GM19351 (cell line): ENCODE results near the gene SACS.

Experiments
- ATAC-seq: cut with Tn5 transposase; IDR thresholded peaks from one replicate; pipeline ENCODE4 v1.9.1; 2021; ENCODE audit warnings: mild to moderate bottlenecking, moderate library complexity; ENCODE audit not compliant: unreplicated experiment

The SACS gene

GRCh38 chr13:23433171-23434153 is at the start of gene SACS:
TSS of gene SACS (minus strand) at chr13:23433702. CDS start at chr13:23411239, 22,463 bp downstream.
- no peak for ATAC-seq

- no peak for ATAC-seq
Observed at GRCh38 chr13:23480324-23480723, 46.8 kb upstream of the SACS start.

- no peak for ATAC-seq
Observed at GRCh38 chr13:23477101-23477500, 43.6 kb upstream of the SACS start.

- ATAC-seq, result no peak
Observed at GRCh38 chr13:23473221-23473620, 39.7 kb upstream of the SACS start.

GRCh38 chr13:23472189-23472588 is 38.7 kb upstream of the SACS start:
- no peak for ATAC-seq

- no peak for ATAC-seq
Observed at GRCh38 chr13:23470790-23471614, 37.5 kb upstream of the SACS start.

- ATAC-seq, result peak; percentile 45
Observed at GRCh38 chr13:23469951-23470421, 36.5 kb upstream of the SACS start.

GRCh38 chr13:23468811-23469210 is 35.3 kb upstream of the SACS start:
- ATAC-seq, result no peak

- no peak for ATAC-seq
Observed at GRCh38 chr13:23467932-23468278, 34.4 kb upstream of the SACS start.

GRCh38 chr13:23467048-23467931 is 33.8 kb upstream of the SACS start:
- no peak for ATAC-seq

- peak; percentile 80 for ATAC-seq
Observed at GRCh38 chr13:23466144-23467002, 32.9 kb upstream of the SACS start.

- ATAC-seq, result no peak
Observed at GRCh38 chr13:23463661-23464060, 30.2 kb upstream of the SACS start.

- ATAC-seq, result no peak
Observed at GRCh38 chr13:23462815-23463559, 29.5 kb upstream of the SACS start.

- ATAC-seq, result no peak
Observed at GRCh38 chr13:23461544-23461943, 28.0 kb upstream of the SACS start.

- ATAC-seq, result no peak
Observed at GRCh38 chr13:23460921-23461320, 27.4 kb upstream of the SACS start.

GRCh38 chr13:23460309-23460708 is 26.8 kb upstream of the SACS start:
- peak; percentile 88 for ATAC-seq

- ATAC-seq, result no peak
Observed at GRCh38 chr13:23458989-23459388, 25.5 kb upstream of the SACS start.

- no peak for ATAC-seq
Observed at GRCh38 chr13:23456437-23457210, 23.1 kb upstream of the SACS start.
